ENCODE results near the gene TTLL8.

DNA sequence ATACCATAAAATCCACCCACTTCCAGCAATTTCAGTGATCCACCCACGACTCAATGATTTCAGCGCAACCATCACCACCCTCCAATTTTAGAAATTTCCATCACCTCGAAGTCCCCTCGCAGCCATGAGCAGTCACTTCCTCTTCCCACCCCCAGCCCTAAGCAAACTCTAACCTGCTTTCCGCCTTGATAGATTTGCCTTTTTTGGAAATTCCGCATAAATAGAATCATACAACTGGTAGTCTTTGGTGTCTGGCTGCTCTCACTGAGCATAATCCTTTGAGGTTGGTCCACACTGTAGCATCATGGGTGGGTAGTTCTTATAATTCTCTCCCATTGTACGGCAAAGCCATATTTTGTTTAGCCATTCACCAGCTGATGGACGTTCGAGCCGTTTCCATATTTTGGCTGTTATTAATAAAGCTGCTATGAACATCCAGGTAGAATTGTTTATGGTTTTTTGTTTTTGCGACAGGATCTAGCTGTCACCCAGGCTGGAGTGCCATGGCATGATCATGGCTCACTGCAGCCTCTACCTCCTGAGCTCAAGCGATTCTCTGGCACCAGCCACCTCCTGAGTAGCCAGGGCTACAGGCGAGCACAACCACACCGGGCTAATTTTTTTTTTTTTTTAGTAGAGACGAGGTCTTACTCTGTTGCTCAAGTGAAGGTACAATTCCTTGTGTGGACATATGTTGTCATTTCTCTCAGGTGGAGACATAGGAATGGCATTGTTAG, 81.5 kb downstream of the TTLL8 start:
- TF ChIP-seq FOXM1 (IDR thresholded peaks at IDR 0.05; ENCODE audit: borderline replicate concordance) (no peak), ZNF384 (IDR thresholded peaks at IDR 0.05) (no peak), CTBP1 (IDR thresholded peaks at IDR 0.05; ENCODE audit: borderline replicate concordance) (no peak), ELF4 (IDR thresholded peaks at IDR 0.05) (no peak), BHLHE40 (IDR thresholded peaks at IDR 0.05; ENCODE audit: borderline replicate concordance) (no peak), HDGF (IDR thresholded peaks at IDR 0.05; ENCODE audit: borderline replicate concordance) (no peak), SUZ12 (IDR thresholded peaks at IDR 0.05) (no peak), FOXA1 (IDR thresholded peaks at IDR 0.05) (no peak), LEF1 (IDR thresholded peaks at IDR 0.05; ENCODE audit: borderline replicate concordance) (no peak), FOXK2 (IDR thresholded peaks at IDR 0.05) (no peak), SP1 (IDR thresholded peaks at IDR 0.05) (no peak)
